IPS-18c (cell line): ENCODE measurements around the gene FAM124A.

Source experiments
- H3K4me3 ChIP-seq: 2 replicates; pipeline ENCODE4 v1.7.0; 2013; ENCODE audit warnings: low read depth, mild to moderate bottlenecking, low read length, moderate library complexity; ENCODE audit not compliant: insufficient read depth
- H3K9me3 ChIP-seq: one replicate; pipeline ENCODE4 v1.6.1; 2013; ENCODE audit warnings: mild to moderate bottlenecking, low read length, moderate library complexity; ENCODE audit not compliant: control insufficient read depth, insufficient read depth

The FAM124A gene

GRCh38 chr13:51249770-51250741 is 27.9 kb downstream of the FAM124A start:
- H3K9me3 ChIP-seq: no peaks in the 10 kb centered on the region
- H3K4me3 ChIP-seq: no peak overlapping the region

GRCh38 chr13:51251480-51251879 is 29.3 kb downstream of the FAM124A start:
- Histone ChIP-seq H3K4me3 (no peak overlapping the region), H3K9me3 (no peaks in the 10 kb centered on the region)

GRCh38 chr13:51252954-51253532 is 30.8 kb downstream of the FAM124A start:
- no peak overlapping the region for H3K4me3 ChIP-seq

GRCh38 chr13:51255556-51255955 is 33.4 kb downstream of the FAM124A start:
- Histone ChIP-seq H3K4me3 (no peak overlapping the region), H3K9me3 (no peaks in the 10 kb centered on the region)

More at GRCh38 chr13:51252954-51253532, 30.8 kb downstream of the FAM124A start:
- no peaks in the 10 kb centered on the region for H3K9me3 ChIP-seq

- no peaks in the 10 kb centered on the region for H3K9me3 ChIP-seq
- H3K4me3 ChIP-seq: no peak overlapping the region
Observed at GRCh38 chr13:51257187-51257586, 35.0 kb downstream of the FAM124A start.

GRCh38 chr13:51258612-51259548 is 36.7 kb downstream of the FAM124A start:
- no peak overlapping the region for H3K4me3 ChIP-seq
- no peaks in the 10 kb centered on the region for H3K9me3 ChIP-seq

GRCh38 chr13:51260154-51260553 is 38.0 kb downstream of the FAM124A start:
- Histone ChIP-seq H3K4me3 (no peak overlapping the region), H3K9me3 (no peaks in the 10 kb centered on the region)

- no peaks in the 10 kb centered on the region for H3K9me3 ChIP-seq
- no peak overlapping the region for H3K4me3 ChIP-seq
Observed at GRCh38 chr13:51261610-51262249, 39.5 kb downstream of the FAM124A start.

GRCh38 chr13:51262501-51263211 is 40.5 kb downstream of the FAM124A start:
- no peak overlapping the region for H3K4me3 ChIP-seq
- no peaks in the 10 kb centered on the region for H3K9me3 ChIP-seq

GRCh38 chr13:51266642-51267041 is 44.4 kb downstream of the FAM124A start:
- Histone ChIP-seq H3K4me3 (no peak overlapping the region), H3K9me3 (no peaks in the 10 kb centered on the region)

GRCh38 chr13:51267622-51268021 is 45.4 kb downstream of the FAM124A start:
- Histone ChIP-seq H3K4me3 (no peak overlapping the region), H3K9me3 (no peaks in the 10 kb centered on the region)

- Histone ChIP-seq H3K9me3 (no peaks in the 10 kb centered on the region), H3K4me3 (no peak overlapping the region)
Observed at GRCh38 chr13:51269039-51269438, 46.8 kb downstream of the FAM124A start.

GRCh38 chr13:51270623-51271415 is 48.6 kb downstream of the FAM124A start:
- no peaks in the 10 kb centered on the region for H3K9me3 ChIP-seq
- no peak overlapping the region for H3K4me3 ChIP-seq

- no peaks in the 10 kb centered on the region for H3K9me3 ChIP-seq
Observed at GRCh38 chr13:51271528-51272085, 49.4 kb downstream of the FAM124A start.

GRCh38 chr13:51275101-51275500 is 52.9 kb downstream of the FAM124A start:
- Histone ChIP-seq H3K4me3 (no peak overlapping the region), H3K9me3 (no peaks in the 10 kb centered on the region)

More at GRCh38 chr13:51271528-51272085, 49.4 kb downstream of the FAM124A start:
- H3K4me3 ChIP-seq: no peak overlapping the region
